NOMO-1 treated with DMSO at 0.1 percent for 48 hours (cell line): Measurements from ENCODE around the gene OTUB2.

ENCODE experiments used
- DNase-seq: peaks from one replicate; lab custom pipeline; 2025; ENCODE audit not compliant: unreplicated experiment; lab: John Stamatoyannopoulos, UW

The OTUB2 gene

GRCh38 chr14:93996130-93996695, 29.9 kb upstream of the OTUB2 start:
- no peak for DNase-seq

GRCh38 chr14:93997082-93997481, 29.1 kb upstream of the OTUB2 start, which contains the start of gene CCDC197:
CCDC197 (plus strand) TSS chr14:93997301; CDS start chr14:93998132, 831 bp downstream.
- DNase-seq = no peak

- no peak for DNase-seq
Observed at GRCh38 chr14:93997916-93998870, 27.9 kb upstream of the OTUB2 start.

GRCh38 chr14:93998871-93999403, 27.2 kb upstream of the OTUB2 start:
- DNase-seq = no peak

GRCh38 chr14:93999573-93999972, 26.6 kb upstream of the OTUB2 start:
- DNase-seq = no peak

- DNase-seq = no peak
Observed at GRCh38 chr14:94000267-94000666, 25.9 kb upstream of the OTUB2 start.

- no peak for DNase-seq
Observed at GRCh38 chr14:94001016-94001415, 25.1 kb upstream of the OTUB2 start.

- peak; percentile 48 for DNase-seq
Observed at GRCh38 chr14:94001501-94002396, 24.4 kb upstream of the OTUB2 start.

GRCh38 chr14:94003397-94003796, 22.7 kb upstream of the OTUB2 start:
- DNase-seq = no peak

- DNase-seq = no peak
Observed at GRCh38 chr14:94004015-94004414, 22.1 kb upstream of the OTUB2 start.

- peak; percentile 26 for DNase-seq
Observed at GRCh38 chr14:94005324-94006073, 20.6 kb upstream of the OTUB2 start.

GRCh38 chr14:94008234-94008633, 17.9 kb upstream of the OTUB2 start:
- no peak for DNase-seq

- DNase-seq = no peak
Observed at GRCh38 chr14:94009767-94010166, 16.4 kb upstream of the OTUB2 start.

GRCh38 chr14:94010625-94011024, 15.5 kb upstream of the OTUB2 start:
- DNase-seq = no peak

- peak; percentile 25 for DNase-seq
Observed at GRCh38 chr14:94011795-94012194, 14.3 kb upstream of the OTUB2 start.

GRCh38 chr14:94014382-94014781, 11.8 kb upstream of the OTUB2 start:
- no peak for DNase-seq

GRCh38 chr14:94015223-94015622, 10.9 kb upstream of the OTUB2 start:
- DNase-seq = no peak

- DNase-seq = no peak
Observed at GRCh38 chr14:94016446-94016976, 9.6 kb upstream of the OTUB2 start.

GRCh38 chr14:94018308-94018707, 7.8 kb upstream of the OTUB2 start:
- DNase-seq = no peak

- no peak for DNase-seq
Observed at GRCh38 chr14:94019329-94019728, 6.8 kb upstream of the OTUB2 start.
